Ovary (tissue), 3 donors: ENCODE measurements around the gene KCNAB1.

Experiments used
- EP300 ChIP-seq: sonication (generic); formaldehyde crosslinking; IDR thresholded peaks from one replicate; pipeline ENCODE4 v1.6.1; 2017; ENCODE audit warnings: antibody characterized with exemption
- POLR2A ChIP-seq: fragments of 450-650 bp; IDR thresholded peaks from one replicate; pipeline ENCODE4 v1.6.1; 2017; ENCODE audit warnings: antibody characterized with exemption, mild to moderate bottlenecking, moderate library complexity
- TF ChIP-seq, protein P1 (sequence below), 3 donors: fragments of 450-650 bp in 2 of 3; fragments of 200-600 bp in 1 of 3; IDR thresholded peaks; one replicate each; pipeline versions ENCODE4 v1.5.1 to v1.8.0; 2016 to 2022; ENCODE audit warnings: antibody characterized with exemption in 3 of 3, mild to moderate bottlenecking in 1 of 3
- donor health status: DM: no; HTN: no; CAD: no.

GRCh38 chr3:156547637-156548036, 427.3 kb downstream of the KCNAB1 start:
- TF ChIP-seq, protein P1, sequence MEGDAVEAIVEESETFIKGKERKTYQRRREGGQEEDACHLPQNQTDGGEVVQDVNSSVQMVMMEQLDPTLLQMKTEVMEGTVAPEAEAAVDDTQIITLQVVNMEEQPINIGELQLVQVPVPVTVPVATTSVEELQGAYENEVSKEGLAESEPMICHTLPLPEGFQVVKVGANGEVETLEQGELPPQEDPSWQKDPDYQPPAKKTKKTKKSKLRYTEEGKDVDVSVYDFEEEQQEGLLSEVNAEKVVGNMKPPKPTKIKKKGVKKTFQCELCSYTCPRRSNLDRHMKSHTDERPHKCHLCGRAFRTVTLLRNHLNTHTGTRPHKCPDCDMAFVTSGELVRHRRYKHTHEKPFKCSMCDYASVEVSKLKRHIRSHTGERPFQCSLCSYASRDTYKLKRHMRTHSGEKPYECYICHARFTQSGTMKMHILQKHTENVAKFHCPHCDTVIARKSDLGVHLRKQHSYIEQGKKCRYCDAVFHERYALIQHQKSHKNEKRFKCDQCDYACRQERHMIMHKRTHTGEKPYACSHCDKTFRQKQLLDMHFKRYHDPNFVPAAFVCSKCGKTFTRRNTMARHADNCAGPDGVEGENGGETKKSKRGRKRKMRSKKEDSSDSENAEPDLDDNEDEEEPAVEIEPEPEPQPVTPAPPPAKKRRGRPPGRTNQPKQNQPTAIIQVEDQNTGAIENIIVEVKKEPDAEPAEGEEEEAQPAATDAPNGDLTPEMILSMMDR (IDR thresholded peaks at IDR 0.05) = no peak
- TF ChIP-seq POLR2A (no peak), EP300 (no peak)
